GM18498 (cell line): Measurements from ENCODE around the gene SYT12.
"Not testable (repeated sequence)": the region's sequence is repeated elsewhere in the genome, so short reads cannot be mapped to it uniquely, and the experiment has no call there.

Experiments used
- ATAC-seq: cut with Tn5 transposase; IDR thresholded peaks from one replicate; pipeline ENCODE4 v1.9.1; 2021; ENCODE audit warnings: mild to moderate bottlenecking, moderate library complexity; ENCODE audit not compliant: unreplicated experiment

SYT12 gene

GRCh38 chr11:66992041-66992440 lies 30.9 kb upstream of the SYT12 start:
- ATAC-seq: no peak

DNA sequence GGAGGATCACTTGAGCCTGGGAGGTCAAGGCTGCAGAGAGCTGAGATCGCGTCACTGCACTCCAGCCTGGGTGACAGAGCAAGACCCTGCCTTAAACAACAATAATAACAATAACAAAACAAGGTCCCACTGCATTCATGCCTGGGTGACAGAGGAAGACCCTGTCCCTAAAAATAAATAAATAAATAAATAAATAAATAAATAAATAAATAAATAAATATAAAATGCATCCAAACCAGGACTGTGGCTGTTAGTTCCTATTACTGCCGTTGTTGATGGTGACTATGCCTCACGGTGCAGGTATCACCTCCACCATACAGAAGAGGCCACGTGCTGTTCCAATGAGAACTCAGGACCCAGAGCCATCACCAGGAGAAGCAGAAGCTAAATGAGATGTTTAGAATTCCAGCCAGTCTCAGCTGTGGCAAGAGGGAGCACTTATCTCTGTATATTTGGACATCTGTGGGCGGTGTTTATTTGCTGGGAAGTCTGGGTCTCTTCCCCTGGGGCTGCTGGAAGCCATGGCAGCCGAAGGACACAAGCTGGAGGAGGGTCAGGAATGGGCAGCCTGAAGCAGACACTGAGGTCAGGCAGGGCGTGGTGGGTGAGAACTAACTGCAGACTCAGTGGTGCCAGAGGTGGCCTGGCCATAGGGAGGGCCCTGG lies 26.2 kb upstream of the SYT12 start:
- ATAC-seq: no peak

DNA sequence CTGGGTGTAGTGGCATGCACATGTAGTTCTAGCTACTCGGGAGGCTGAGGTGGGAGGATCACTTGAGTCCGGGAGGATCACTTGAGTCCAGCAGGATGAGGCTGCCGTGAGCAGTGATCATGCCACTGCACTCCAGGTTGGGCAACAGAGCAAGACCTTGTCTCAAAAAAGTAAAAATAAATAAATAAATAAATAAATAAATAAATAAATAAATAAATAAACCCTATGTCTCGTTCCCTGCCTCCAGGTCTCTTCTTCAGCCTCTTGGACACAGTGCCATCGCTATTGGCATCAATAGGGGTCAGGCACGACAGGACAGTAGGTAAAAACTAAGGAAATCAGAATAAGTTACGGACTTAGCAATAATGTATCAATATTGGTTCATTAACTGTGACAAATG lies 23.4 kb upstream of the SYT12 start:
- ATAC-seq: no peak

- ATAC-seq: no peak
Observed at GRCh38 chr11:67001332-67001731, 21.6 kb upstream of the SYT12 start.

DNA sequence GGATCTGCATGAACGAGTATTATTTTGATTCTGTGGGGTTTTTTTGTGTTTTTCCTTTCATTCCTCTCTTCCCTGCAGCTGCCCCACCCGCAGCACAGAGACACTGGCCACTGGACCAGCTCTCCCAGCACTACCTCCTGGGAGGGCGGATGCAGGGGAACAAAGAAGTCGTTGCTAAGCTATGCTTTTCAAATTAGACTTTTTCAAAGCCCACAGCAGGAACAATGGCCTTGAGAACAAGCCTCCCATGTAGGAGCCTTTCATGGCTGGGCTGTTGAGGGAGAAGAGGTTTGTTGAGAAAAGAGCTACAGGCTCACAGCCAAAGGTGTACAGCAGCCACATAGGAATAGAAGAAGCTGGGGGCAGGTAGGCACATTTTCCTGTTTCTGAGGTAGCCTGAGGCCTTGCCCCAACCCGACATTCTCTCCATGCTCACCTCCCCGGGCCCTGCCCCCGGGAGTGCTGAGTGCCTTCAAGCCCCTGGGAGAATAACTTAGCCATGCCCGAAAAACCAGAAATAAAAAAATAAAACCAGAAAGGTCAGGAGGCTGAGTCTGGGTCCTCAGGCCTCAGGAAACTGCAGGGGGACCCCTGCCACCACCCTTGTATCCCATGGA lies 20.5 kb upstream of the SYT12 start:
- no peak for ATAC-seq

DNA sequence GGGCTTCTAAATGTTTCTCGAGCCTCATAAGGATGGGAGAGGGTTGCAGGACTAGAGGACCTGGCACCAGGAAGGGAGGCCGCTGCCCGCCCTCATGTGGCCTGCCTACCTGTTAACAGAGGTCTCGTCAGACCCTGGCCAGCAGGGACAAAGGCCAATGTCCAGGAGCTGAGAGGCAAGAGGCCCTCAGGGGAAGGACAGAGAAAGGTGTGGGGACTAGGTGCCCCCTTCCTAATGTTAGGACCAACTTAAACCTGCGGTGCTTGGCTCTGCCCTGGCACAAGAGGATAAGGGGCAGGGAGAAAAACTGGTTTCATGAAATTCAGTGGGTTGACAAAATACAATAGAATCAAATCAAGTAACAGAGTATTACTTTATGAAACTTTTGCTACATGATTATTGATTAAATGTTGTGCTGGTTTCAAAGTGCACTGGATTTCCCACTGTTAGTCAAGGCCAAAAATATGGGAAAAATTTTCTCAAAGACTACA lies 20.0 kb upstream of the SYT12 start:
- no peak for ATAC-seq

GRCh38 chr11:67005200-67005599 lies 17.7 kb upstream of the SYT12 start:
- ATAC-seq: not testable (repeated sequence)

GRCh38 chr11:67006029-67006884 lies 16.7 kb upstream of the SYT12 start:
- no peak for ATAC-seq

DNA sequence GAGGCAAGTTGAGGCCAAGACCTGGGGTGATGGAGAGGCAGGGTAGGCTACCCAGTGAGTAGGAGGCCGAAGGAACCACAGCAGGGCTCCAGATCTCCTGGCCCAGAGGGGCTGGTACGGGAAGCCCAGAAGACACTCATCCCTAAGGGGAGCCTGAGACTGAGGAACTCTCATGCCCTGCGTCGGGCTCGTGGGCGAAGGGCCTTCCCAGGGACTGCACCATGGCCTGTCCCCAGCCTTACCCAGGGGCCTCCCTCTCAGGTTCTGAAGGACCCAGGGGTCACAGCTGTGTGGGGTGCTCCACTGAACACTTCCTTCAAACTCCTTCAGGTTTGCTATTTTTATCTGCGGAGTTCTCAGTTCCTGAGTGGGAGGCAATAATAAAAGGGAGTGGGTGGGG lies 15.8 kb upstream of the SYT12 start:
- no peak for ATAC-seq

DNA sequence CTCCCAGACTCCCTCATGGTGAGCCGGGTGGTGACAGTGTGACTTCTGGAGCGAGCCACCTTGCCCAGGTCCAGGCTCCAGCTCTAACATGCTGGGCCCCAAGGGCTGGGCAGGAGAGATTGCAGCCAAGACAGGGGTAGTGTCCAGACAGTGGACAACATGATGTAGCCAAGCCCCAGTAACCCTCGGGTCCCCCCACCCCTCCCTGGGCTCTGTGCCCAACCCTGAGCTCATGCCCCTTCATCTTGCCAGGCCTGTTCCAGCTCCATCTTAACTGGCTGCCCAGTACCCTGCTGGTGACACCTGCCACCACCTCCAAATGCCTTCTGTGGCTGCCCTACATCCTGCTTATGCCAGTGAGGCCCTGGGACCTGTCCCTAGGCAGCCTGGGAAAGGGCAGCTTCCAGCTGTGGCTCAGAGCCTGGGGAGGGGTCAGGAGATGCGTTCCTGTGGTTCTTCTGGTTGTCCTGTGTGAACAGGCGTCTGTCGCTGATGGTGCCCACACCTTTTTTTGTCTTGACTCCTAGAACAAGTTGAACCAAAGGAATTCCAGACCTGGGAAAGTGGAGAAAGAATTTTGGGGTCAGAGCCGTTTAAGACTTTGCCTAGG lies 12.5 kb upstream of the SYT12 start:
- no peak for ATAC-seq

DNA sequence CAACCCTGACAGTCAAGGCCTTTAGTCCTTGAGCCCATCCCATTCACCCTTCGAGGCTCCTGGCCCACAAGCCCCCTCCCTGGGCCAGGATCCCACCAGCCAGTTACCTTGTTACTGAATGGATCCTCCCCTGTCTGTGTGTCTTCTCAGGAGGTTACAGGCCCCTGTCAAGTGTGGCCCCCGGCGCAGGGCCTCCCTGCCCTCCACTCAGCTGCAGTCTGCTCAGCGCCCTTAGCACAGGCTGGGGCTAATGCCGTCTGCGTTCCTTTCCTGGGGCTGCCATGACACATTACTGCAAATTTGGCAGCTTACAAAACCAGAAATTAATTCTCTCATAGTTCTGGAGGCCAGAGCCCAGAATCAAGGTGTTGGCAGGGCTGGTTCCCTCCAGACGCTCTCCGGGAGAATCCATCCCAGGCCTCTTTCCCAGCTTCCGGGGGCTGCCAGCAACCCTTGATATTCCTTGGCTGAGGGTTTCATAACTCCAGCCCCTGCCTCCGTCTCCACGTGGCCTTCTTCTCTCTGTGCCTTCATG lies 9.4 kb upstream of the SYT12 start:
- no peak for ATAC-seq

DNA sequence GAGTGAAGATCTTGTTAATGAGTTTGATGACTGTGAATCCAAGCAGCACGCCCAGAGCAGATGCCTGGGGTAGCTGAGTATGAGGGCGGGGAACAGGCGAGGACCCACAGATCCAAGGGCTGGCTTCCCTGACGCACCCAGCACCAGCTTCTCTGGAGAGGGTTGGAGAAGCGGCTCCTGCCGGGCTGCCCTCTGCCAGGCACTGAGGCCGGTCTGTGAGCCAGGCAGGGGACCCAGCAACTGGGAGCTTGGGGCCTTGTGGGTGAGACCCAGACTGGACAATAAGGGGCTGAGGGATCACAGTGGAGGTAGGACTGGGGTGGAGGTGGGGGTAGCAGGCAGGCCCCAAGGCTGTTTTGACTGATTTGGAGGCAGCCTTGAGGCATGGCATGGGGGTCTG lies 8.6 kb upstream of the SYT12 start:
- ATAC-seq: no peak

DNA sequence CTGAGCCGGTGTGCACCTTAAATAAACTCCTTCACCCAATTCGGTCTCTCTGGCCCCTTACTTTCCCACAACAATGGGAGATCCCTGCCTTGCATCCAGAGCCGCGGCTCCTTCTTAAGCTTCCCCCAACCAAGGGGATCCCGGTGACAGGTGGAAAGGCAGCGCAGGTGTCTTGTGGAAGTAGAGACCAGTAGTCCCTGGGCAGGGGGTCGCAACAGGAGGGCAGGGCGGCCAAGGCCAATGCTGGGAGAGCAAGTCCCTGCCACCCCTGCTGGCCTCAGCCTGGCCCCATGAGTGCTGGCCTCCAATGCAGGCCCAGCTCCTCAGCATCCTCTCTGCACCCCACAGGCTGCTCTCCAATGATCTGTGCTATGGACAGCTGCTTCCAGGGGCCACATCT lies 7.9 kb upstream of the SYT12 start:
- ATAC-seq: no peak

DNA sequence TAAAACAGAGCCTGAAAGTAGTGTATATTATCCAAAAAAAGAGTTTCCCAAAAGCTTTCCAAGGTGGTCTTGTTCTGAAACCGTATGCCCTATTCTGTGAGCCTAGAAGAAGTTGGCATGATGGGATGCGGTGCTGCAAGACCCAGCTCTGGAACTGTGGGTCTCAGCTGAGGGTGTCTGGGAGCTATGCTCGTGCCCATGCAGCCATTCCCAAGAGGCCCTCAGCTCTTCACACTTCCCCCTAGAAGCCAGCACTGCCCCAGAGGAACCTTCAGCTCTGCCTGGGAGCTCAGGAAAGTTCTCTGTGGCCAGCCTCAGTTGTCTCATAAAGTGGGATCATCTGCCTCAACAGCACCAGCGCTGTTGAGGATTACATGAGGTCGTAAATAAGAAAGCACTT lies 6.4 kb upstream of the SYT12 start:
- no peak for ATAC-seq

GRCh38 chr11:67020949-67021348 lies 2.0 kb upstream of the SYT12 start:
- no peak for ATAC-seq

DNA sequence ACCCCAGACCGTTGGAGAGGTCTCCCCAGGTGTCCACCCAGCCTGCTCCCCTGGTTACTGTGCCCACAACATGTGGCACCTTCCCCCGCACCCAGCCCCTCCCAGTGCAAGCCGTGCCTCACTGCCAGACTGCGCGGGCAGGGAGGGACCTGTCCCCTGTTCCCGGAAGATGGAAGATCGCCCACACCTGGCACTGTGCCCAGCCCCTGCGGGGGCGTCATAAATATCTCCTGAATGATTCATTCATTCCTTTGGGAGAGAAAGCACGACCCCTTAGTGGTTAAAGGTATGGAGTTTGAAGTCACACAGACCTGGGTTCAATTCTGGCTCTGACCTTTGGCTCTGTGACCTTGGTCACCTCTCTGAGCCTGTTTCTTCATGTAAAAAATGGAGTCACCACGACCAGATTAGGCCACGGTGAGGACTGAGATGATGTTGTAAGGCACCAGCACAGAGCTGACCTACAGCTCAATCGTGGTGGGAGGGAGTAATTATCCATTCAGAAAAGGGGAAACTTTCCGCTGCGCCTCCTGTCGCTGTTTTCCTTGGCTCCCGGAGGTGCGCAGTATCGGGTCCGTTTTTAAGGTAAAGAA lies 497 bp upstream of the SYT12 start:
- ATAC-seq: no peak

DNA sequence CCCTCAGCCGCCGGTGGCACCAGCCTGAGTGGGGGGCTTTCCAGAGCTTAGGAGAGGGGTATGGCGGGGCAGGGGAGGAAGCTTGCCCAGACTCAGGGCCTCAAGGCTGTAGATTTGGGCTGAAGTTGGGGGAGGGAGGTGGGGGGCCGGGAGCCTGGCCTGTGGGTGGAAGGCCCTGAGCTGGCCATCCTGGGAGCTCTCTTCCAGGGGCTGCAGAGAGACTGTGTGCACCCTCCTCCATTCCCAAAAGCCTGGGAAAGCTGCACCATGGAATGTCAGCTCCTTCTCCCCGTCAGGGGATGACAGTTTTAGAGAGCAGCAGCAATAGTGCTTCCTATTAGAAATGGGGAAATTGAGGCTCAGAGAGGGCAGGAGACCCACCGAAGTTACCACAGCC lies 1.0 kb downstream of the SYT12 start:
- no peak for ATAC-seq

DNA sequence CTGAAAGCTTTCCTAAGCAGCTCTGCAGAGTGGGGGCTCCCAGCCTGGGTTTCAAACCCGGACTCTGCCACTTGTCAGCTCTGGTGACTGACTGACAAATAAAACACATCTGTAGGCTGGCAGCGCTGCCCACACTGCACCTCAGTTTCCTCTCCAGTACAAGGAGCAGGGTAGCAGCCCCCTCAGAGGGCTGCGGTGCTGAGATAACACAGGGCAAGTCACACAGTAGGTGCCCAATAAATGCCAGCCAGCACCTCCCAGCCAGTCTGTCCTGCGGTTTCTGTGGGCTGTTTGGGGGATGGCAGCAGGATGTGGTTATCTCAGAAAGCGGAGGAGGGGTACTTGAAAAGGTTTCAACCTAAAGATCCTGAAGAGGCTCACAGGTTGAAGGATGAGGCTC lies 1.5 kb downstream of the SYT12 start:
- no peak for ATAC-seq

DNA sequence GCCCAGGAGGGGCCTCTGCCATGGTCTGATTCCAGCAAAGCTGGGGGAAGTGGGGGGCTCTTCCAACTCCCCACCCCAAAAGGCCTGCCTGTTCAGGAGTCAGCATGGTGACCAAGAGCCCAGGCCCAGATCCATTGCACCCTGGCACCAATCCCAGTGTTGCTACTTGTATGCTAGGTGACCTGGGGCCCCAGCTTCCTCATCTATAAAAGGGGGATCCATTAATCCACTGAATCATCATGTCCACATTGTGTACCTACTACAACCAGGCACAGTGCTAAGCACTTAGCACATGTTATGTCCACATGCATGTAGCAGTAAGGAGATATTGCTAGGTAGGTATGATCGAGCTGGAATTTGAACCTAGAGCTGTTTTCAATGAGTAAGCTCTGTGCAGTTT lies 2.0 kb downstream of the SYT12 start:
- no peak for ATAC-seq

- ATAC-seq: no peak
Observed at GRCh38 chr11:67025750-67026149, 2.8 kb downstream of the SYT12 start.

GRCh38 chr11:67026941-67027340 lies 4.0 kb downstream of the SYT12 start:
- no peak for ATAC-seq
